ENCODE measurements around the gene AP4E1. TPM values are rescaled to one million over a fixed set of nuclear protein-coding genes. Genes with fewer than 3 reads are reported as not detected.
"Not testable (repeated sequence)": the region's sequence is repeated elsewhere in the genome, so short reads cannot be mapped to it uniquely, and the experiment has no call there.

Gene AP4E1
- total and polyA plus RNA-seq, 9 donors = 3.1 to 12.7 (median 6.8) TPM

GRCh38 chr15:50911001-50911400 is 2.5 kb downstream of the AP4E1 start:
- H3K4me3 ChIP-seq = no peak overlapping the region
- no peaks in the 10 kb centered on the region for H3K27me3 ChIP-seq
- DNase-seq = no peak
- intact Hi-C loops (cut with DNase I) = loop anchor here in 1 of 4 donors (10.0 kb wide), 1 partner anchor 284 kb away; no protein-coding TSS in a partner anchor
- no peaks in the 10 kb centered on the region for H3K36me3 ChIP-seq
- WGBS, 3 donors = 30 to 53% (median 30%) methylated on average over 2 of the region's 2 CpGs
- H3K4me1 ChIP-seq (ENCODE audit: insufficient read depth) = peaks cover 7% of the 10 kb centered on the region
- no peak overlapping the region for H3K27ac ChIP-seq
- TF ChIP-seq POLR2A (IDR thresholded peaks at IDR 0.05) = no peak
- no peak for TF ChIP-seq CTCF (IDR thresholded peaks at IDR 0.05)
- TF ChIP-seq EP300 (IDR thresholded peaks at IDR 0.05) = no peak
- H3K9me3 ChIP-seq = no peaks in the 10 kb centered on the region

GRCh38 chr15:50911621-50912020 is 3.1 kb downstream of the AP4E1 start:
- H3K4me3 ChIP-seq = no peak overlapping the region
- no peaks in the 10 kb centered on the region for H3K27me3 ChIP-seq
- peaks cover 7% of the 10 kb centered on the region for H3K4me1 ChIP-seq (ENCODE audit: insufficient read depth)
- H3K9me3 ChIP-seq = no peaks in the 10 kb centered on the region
- 79 to 89% (median 88%) methylated on average over 5 of the region's 5 CpGs for WGBS, 3 donors
- intact Hi-C loops (cut with DNase I) = loop anchor here in 1 of 4 donors (10.0 kb wide), 1 partner anchor 283 kb away; no protein-coding TSS in a partner anchor
- H3K36me3 ChIP-seq = no peaks in the 10 kb centered on the region
- no peak overlapping the region for H3K27ac ChIP-seq
- TF ChIP-seq EP300 (IDR thresholded peaks at IDR 0.05) (no peak), CTCF (IDR thresholded peaks at IDR 0.05) (no peak), POLR2A (IDR thresholded peaks at IDR 0.05) (no peak)
- no peak for DNase-seq

- intact Hi-C loops (cut with DNase I) = loop anchor here in 1 of 4 donors (10.0 kb wide), 1 partner anchor 278 kb away; no protein-coding TSS in a partner anchor
- TF ChIP-seq EP300 (IDR thresholded peaks at IDR 0.05) = no peak
- no peak for TF ChIP-seq POLR2A (IDR thresholded peaks at IDR 0.05)
- no peak for TF ChIP-seq CTCF (IDR thresholded peaks at IDR 0.05)
- Histone ChIP-seq H3K27ac (no peak overlapping the region), H3K9me3 (no peaks in the 10 kb centered on the region), H3K27me3 (no peaks in the 10 kb centered on the region), H3K4me3 (no peak overlapping the region), H3K4me1 (ENCODE audit: insufficient read depth) (no peaks in the 10 kb centered on the region), H3K36me3 (no peaks in the 10 kb centered on the region)
- WGBS, 3 donors = 83 to 91% (median 87%) methylated on average over 4 of the region's 4 CpGs
- DNase-seq = no peak
These were observed 7.9 kb downstream of the AP4E1 start for GRCh38 chr15:50916400-50916799.

- not testable (repeated sequence) for H3K4me1 ChIP-seq (ENCODE audit: insufficient read depth); H3K27me3 ChIP-seq; H3K27ac ChIP-seq; H3K4me3 ChIP-seq; H3K9me3 ChIP-seq; H3K36me3 ChIP-seq; DNase-seq
- WGBS, 3 donors = 95 to 99% (median 96%) methylated on average over 4 of the region's 4 CpGs
- intact Hi-C loops (cut with DNase I) = loop anchor here in 1 of 4 donors (10.0 kb wide), 1 partner anchor 275 kb away; no protein-coding TSS in a partner anchor
These were observed 10.9 kb downstream of the AP4E1 start for GRCh38 chr15:50919359-50919758.

GRCh38 chr15:50925281-50925680 is 16.8 kb downstream of the AP4E1 start:
- H3K36me3 ChIP-seq = no peaks in the 10 kb centered on the region
- no peaks in the 10 kb centered on the region for H3K27me3 ChIP-seq
- no peak for DNase-seq
- WGBS, 3 donors = 86 to 100% (median 90%) methylated on average over 1 of the region's 1 CpG
- H3K4me1 ChIP-seq (ENCODE audit: insufficient read depth) = no peaks in the 10 kb centered on the region
- intact Hi-C loops (cut with DNase I) = no loop called here
- H3K4me3 ChIP-seq = no peak overlapping the region
- H3K9me3 ChIP-seq = no peaks in the 10 kb centered on the region
- no peak overlapping the region for H3K27ac ChIP-seq
- TF ChIP-seq EP300 (IDR thresholded peaks at IDR 0.05) (no peak), POLR2A (IDR thresholded peaks at IDR 0.05) (no peak), CTCF (IDR thresholded peaks at IDR 0.05) (no peak)
